Endothelial cell of umbilical vein (primary cell): ENCODE measurements around the gene RYR3.

Experiments
- EZH2 ChIP-seq: IDR thresholded peaks from 2 replicates; pipeline ENCODE4 v1.6.1; 2012; ENCODE audit warnings: borderline replicate concordance, low read depth, mild to moderate bottlenecking, moderate library complexity, low read length, inconsistent platforms; ENCODE audit not compliant: severe bottlenecking
- MYC ChIP-seq: IDR thresholded peaks from one replicate; pipeline ENCODE4 v1.6.1; 2011; ENCODE audit warnings: mild to moderate bottlenecking, low read depth, low read length
- POLR2AphosphoS5 ChIP-seq: IDR thresholded peaks from 2 replicates; pipeline ENCODE4 v1.6.1; 2012; ENCODE audit warnings: low read depth, mild to moderate bottlenecking, control low read depth, low read length, moderate library complexity; ENCODE audit not compliant: insufficient read depth
- TF ChIP-seq, protein P1 (sequence below), 2 donors: IDR thresholded peaks; 1 replicate in 1 of 2; 2 replicates in 1 of 2; pipeline ENCODE4 v1.5.1; 2011; ENCODE audit warnings: low read length in 2 of 2, mild to moderate bottlenecking in 2 of 2, moderate library complexity in 2 of 2, control low read depth in 1 of 2, inconsistent platforms in 1 of 2, low read depth in 1 of 2; ENCODE audit not compliant: insufficient read depth in 1 of 2; ENCODE audit errors: extremely low read depth in 1 of 2

DNA sequence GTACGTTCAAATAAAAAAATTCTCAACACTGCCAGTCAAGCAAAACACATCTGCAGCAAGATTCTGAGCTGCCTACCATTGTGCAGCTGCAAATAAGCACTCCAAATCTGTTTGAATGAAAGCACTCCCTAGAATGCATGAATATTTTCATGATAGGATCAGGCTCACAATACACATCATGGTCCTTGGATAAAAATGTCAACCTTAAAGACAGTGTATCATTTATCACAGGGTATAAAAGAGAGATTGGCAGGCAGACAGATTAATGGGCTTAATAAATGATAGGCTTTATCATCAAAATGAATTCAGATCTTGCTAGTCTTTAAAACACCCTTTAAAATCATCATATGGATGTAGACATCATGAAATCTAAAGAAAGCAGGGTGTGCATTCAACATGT, 9.2 kb downstream of the RYR3 start:
- TF ChIP-seq MYC (no peak), EZH2 (no peak), POLR2AphosphoS5 (no peak)
- TF ChIP-seq, protein P1, sequence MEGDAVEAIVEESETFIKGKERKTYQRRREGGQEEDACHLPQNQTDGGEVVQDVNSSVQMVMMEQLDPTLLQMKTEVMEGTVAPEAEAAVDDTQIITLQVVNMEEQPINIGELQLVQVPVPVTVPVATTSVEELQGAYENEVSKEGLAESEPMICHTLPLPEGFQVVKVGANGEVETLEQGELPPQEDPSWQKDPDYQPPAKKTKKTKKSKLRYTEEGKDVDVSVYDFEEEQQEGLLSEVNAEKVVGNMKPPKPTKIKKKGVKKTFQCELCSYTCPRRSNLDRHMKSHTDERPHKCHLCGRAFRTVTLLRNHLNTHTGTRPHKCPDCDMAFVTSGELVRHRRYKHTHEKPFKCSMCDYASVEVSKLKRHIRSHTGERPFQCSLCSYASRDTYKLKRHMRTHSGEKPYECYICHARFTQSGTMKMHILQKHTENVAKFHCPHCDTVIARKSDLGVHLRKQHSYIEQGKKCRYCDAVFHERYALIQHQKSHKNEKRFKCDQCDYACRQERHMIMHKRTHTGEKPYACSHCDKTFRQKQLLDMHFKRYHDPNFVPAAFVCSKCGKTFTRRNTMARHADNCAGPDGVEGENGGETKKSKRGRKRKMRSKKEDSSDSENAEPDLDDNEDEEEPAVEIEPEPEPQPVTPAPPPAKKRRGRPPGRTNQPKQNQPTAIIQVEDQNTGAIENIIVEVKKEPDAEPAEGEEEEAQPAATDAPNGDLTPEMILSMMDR (IDR thresholded peaks at IDR 0.05; ENCODE audit: extremely low read depth in 1 of 2, insufficient read depth in 1 of 2, low read depth in 1 of 2, low read length in 2 of 2), result no peak
